WTC11 (cell line): ENCODE measurements around the gene SKAP2.

Experiments used
- CTCF ChIP-seq: fragments of 200-600 bp; IDR thresholded peaks from 2 replicates; pipeline ENCODE4 v1.8.0; 2022; ENCODE audit warnings: antibody characterized with exemption
- ZNF138 ChIP-seq: sonication (generic); formaldehyde crosslinking; conservative IDR thresholded peaks from 2 replicates; pipeline ENCODE4 v1.8.1; 2022; ENCODE audit warnings: mild to moderate bottlenecking, moderate library complexity, missing genetic modification reagents

- no peak for TF ChIP-seq CTCF
- no peak for TF ChIP-seq ZNF138 (CRISPR knock-in tag)
Measured at GRCh38 chr7:26696161-26696560, 168.2 kb downstream of the SKAP2 start.
